Hematopoietic multipotent progenitor cell treated with erythropoietin and hydrocortisone succinate and interleukin-3 and kit ligand, for 6 days (in vitro differentiated cells): ENCODE results near the gene SLC25A51.
"Not testable (repeated sequence)": the region's sequence is repeated elsewhere in the genome, so short reads cannot be mapped to it uniquely, and the experiment has no call there.

ENCODE experiments used
- DNase-seq: peaks from one replicate; pipeline ENCODE4 v3.0.0-alpha.2; 2015

Gene SLC25A51

DNA sequence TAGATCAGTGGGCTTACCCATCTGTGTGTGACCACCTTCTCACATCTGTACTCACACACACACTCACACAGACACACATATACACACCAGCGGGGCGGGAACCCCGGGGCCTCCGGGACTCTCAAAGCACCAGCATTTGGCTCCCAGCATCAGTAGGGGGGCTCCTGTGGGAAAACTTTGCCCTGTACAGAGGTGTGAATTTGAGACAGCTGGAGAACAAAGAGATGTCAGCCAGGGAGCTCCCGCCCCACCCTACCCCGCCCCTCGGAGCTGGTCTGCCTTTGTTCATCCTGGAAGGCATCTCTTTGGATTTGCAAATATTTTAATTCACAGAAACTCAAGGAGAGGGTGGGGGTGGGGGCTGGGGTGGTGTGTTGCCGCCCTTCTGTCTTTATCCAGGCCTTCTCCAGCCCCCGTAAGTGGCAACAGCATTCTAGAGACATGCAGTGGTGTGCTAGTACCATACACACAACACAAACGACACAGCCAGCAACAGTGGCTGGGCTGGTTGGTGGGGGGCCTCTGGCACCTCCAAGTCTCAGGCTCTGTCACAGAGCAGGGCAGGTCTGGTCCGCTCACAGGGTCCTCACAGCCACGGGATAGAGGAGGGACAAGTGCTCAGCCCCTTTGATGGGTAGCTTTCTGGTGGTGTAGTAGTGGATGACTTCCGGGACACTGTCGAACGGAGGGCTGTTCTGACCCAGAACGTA, 15.5 kb upstream of the SLC25A51 start:
- DNase-seq, result no peak

DNA sequence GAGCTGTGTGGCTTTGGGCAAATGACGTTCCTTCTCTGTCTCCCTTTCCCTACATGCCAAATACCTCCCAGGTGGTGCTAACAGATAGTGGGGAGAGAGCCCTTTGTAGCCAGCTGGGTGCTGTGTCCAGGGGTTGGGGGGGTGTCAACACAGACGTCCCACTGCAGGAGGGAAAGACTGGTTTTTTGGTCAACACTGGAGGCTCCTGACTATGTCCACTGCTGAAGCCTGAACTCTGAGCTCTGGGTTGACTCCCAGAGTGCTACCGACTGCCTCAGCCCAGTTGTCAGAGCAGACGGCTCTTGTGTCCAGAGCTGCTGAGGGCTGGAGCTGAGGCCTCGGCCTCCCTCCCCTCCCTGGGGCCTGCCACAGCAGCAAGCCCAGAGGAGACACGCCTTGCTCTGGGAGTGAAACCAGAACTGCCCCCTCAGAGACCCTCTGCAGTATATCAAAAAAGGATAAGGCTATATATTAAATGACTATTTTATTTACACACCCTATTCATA, 14.8 kb upstream of the SLC25A51 start:
- DNase-seq, result no peak

DNA sequence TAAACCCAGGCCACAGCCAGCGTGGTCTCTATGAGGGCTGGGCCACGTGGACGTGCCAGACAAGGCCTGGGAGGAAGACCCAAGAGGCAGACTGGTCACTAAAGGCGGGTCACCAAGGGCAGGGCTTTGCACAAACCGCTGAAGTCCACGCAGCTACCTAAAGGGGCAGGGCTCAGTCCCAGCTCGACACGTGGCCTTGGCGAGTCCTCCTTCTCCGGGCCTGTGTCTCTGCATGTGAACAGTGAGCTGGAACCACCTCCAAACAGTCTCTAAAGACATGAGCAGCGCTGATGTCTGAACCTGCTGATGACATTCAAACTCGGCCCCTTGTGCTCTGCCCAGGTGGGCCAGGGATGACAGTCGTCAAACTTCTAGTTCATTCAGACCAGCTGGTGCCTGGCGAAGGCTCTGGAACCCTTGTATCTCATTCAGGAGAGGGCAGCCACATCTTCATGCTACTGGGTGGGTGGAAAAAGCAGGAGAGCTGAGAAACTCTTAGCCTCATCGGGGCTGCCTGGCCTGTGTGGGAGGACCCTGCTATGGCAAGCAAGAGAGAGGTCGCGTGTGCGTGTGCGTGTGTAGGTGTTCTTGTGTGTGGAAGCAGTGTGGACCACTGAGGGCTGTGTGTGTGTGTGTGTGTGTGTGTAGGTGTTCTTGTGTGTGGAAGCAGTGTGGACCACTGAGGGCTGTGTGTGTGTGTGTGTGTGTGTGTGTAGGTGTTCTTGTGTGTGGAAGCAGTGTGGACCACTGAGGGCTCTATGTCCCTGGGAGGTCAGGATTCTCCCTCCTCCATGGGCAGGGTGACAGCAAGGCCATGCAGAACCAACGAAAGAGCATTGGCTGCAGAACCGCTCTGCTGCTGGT, 14.1 kb upstream of the SLC25A51 start:
- DNase-seq, result no peak

DNA sequence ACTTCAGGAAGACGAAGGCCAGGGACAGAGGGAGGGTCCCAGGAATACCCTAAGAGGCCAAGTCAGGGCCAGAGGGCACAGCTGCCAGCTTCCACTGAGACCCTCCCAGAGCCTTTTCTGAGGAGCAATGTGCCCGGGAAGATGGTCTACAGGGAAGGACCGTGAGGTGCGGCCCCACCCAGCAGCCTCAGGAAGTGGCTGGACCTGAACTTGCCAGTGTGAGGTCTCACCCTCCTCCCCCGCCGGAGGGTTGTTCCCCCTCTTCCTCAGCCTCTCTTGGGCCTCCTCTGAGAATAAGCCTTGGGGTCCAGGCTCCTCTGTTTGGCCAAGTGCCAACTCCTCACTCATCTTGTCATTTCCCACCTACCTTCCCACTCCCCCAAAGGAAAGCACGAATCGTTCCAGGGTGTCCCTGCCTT, 13.4 kb upstream of the SLC25A51 start:
- no peak for DNase-seq

DNA sequence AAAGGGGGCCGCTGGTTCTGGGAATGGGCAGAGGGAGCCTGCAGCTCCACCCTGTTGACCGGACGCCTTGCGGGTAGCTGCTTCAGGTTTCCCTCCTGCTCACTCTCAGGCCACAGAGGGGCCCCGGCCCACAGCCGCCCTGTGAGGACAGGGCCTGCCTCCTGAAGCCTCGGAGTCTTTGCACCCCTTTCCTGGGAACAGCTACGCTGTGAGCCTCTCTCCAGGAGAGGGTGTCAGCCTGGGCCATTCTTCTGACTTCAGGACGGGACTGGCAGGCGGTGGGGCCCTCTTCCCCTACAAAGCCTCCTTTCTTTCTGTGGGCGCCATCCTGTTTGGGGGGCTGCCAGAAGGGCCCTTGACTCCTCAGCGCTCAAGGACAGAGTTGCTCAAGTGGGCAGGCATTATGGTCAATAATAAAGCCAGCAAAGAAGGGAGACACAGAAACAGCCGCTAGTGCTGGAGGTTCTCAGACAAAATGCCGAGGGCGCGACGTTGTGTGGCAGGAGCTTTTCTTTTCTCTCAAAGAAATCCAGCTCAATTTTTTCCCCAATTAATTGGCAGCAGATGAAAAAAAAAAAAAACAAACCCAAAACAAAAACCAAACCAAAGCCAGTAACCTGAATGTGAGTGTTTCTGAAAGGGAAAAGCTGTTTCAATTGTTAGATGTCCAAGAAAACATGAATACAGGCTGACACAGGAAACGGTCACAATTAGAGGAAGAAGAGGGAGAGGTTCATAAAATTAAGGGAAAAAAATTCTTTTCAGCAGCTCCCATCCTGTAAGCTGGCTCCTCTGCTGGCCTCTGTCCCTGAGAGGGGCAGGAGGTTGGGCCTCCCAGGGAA, 12.8 kb upstream of the SLC25A51 start:
- DNase-seq, result no peak

DNA sequence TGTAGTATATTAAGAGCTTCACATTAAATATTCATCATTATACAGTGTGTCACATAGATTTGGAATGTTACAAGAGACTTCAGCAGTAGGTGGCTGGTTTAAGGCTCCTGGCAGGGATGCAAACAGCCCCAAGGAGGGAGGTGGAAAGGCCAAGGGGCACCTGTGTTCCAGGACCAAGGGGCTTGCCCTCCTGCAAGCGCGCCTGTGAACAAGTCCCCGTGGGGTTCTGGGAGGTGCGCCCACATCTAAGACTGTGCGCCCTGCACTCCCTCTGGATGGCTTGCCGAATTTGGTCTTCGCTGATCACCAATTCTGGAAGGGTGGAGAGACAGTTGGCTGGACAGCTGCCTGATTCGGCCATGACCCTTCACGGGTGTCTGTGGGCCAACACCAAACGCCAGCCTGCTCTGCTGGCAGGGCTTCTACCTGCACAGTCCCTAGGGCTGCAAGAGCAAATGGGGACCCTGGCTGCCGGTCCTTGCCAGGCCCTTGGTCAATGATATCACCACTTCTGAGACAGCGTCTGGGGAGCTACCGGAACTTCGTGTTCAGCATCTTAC, 12.1 kb upstream of the SLC25A51 start:
- no peak for DNase-seq

DNA sequence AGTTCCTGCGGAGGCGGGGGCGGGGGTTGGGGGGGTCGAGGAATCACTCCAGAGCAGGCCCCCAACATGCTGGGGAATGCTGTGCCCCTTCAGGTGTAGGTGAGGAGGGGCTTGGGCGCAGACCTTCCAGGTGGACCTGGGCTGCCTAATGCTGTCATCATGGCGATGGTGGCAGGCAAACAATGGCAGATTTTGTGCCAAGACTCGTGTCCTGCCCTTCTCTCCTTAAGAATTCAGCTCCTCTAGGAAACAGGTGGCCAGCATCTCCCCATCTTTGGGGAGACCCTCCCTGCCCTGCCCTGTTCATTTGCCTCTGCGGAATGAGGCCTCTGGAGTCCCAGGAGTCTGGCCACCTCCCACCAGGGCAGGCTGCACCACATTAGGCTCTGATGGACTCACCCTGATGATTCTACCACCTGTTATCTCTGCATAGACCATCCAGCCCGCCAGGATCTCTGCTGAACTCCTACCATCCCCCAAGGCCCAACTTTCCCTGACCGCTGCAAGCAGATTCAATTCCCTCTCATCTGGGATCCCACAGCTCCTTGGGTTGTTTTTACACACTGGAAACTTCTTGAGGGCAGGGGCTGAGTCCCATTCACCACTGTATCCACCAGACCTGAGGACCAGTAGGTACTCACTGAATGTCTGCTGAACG, 10.9 kb upstream of the SLC25A51 start:
- no peak for DNase-seq

DNA sequence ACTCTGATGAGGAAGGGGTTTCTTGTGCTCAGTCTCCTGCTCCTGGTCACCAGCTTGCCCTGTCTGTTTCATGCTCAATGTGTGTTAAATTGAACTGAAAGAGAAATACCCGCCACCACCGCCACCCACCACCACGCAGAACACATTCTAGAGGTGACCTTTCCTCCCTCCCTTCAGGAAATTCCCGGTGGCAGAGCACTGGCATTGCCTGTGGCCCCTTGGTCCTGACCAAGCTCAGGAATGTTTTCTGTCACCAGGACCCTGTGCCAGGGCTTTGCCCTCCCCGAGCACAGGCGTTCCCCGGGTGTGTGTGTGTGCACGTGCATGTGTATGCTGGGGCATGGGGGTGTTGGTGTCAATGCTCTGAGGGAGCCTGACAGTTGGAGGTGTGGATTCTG, 10.2 kb upstream of the SLC25A51 start:
- no peak for DNase-seq

DNA sequence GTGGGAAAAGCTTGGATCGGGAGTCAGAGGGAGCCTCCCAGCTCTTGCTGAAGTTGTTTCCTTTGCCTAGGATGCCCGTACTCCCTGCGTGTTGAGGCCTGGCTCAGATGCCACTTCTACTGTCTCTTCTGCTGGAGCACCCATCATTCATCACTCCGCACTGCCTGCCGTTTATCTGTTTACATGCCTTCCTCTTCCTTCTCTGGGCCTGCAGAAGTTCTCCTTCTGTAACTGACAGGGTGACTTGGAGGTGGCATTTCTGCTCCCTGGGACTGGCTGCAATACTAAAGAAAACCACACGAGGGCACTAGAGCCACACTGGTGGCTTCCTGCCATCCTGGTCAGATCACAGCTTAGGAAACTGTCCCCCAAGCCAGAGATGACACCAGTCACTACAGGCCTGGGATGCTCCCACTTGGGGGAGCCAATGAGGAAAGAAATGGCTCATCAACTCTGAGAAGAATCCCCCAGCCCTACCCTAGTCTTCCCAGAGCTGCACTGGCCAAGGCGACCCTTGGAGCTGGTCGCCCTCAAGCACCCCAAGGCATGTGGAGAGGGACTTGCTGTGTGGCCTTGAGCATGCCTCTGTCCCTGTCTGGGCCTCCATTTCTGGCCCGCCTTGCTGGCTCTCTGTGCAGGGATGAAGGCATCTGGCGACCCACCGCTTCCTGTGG, 9.7 kb upstream of the SLC25A51 start:
- DNase-seq, result peak; percentile 92

DNA sequence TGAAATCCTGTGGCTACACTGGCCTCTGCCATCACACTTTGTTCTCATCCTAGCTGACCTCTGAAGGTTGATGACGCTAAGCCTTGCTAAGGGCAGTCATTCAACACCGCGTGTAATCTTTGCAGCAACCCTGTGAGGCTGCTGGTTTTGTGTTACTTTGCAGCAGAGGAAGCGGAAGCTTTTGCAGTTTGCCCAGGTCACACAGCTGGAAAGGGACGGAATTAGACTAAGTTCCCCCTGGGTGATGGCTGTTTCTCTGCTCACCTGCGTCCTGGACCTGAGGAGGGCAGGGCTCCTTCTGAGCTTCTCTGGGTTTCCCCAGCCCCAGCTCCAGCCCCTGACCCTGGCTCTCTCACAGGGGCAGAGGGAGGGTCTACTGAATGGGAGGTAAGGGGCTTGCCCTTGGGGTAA, 7.3 kb upstream of the SLC25A51 start:
- no peak for DNase-seq

DNA sequence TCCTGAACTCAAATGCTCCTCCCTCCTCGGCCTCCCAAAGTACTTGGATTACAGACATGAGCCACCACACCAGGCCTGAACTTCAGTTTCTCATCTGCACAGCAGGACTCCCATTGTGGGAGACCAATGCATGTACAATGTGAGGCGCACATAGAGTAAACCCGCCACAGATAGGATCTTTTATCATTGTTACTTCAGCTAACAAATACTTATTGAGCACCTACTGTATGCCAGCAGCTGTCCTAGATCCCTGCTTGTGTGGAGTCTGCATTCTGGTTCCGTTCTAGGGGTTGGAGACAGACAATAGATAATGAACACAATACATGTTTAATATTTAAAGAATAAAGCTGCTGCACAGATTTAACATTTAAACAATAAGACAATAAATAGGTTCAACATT, 6.3 kb upstream of the SLC25A51 start:
- DNase-seq, result no peak

DNA sequence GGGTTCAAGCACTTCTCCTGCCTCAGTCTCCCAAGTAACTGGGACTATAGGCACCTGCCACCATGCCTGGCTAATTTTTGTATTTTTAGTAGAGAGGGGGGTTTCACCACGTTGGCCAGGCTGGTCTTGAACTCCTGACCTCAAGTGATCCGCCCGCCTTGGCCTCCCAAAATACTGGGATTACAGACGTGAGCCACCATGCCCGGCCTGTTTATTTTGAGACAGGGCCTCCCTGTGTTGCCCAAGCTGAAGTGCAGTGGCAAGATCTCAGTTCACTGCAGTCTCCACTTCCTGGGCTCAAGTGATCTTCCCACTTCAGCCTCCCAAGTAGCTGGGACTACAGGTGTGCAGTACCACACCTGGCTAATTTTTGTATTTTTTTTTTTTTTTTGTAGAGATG, 5.9 kb upstream of the SLC25A51 start:
- not testable (repeated sequence) for DNase-seq

DNA sequence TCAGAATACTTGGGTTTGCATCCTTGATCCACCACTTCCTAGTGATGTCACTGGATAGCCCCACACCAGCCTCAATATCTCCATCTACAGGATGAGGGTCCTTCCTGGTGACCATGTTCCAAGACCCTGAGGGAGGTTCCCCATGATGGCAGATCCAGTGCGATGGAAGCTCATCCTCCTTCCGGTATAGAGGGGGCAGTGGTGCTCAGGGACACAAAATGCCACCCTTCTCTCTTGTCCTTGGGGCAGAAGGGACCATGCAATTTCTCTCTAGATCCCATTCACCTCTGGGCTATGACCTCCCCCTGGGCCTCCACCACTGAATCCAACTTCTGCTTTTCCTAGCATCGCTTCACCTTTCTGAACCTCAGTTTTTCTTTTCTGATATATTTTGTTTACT, 5.4 kb upstream of the SLC25A51 start:
- no peak for DNase-seq

DNA sequence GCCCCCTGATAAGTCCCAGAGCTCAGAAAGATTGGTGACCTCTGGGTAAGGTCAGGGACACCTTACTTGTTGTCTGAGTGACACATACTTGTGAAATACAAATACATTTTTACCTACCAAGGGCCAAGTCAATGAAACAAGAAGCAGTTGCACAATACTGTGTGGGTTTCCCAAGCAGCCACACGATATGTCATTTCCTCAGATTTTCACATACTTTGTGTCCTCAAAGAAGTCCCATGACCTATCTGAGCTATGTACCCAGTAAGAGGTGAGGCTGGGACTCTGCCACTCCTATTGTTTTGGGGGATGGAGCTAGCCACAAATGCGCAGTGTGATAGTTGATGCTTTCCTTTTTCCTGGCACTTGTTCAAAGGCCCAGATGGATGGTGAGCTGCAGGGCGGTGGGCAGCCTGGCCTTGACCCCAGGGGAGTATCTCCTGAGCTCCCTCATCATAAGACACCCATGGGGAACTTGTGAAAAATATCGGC, 4.8 kb upstream of the SLC25A51 start:
- peak; percentile 67 for DNase-seq

DNA sequence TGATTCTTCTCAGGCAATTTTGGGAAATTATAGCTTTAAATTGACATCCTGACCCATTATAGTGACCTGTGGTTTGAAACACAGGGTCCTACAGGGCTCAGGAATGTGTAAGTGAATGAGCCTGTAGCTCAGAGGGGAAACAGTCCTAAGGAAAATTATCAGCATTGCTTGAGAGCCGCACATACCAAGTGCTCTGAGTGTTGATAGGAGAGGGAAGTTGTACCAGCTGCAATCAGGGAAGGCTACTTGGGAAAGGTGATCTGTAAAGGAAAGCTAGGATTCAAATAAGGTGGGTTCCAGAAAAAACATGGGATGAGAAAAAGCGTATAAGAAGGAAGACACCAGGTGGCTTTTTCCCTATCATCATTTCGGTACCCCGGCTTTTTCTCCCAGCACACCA, 4.4 kb upstream of the SLC25A51 start:
- DNase-seq, result no peak

DNA sequence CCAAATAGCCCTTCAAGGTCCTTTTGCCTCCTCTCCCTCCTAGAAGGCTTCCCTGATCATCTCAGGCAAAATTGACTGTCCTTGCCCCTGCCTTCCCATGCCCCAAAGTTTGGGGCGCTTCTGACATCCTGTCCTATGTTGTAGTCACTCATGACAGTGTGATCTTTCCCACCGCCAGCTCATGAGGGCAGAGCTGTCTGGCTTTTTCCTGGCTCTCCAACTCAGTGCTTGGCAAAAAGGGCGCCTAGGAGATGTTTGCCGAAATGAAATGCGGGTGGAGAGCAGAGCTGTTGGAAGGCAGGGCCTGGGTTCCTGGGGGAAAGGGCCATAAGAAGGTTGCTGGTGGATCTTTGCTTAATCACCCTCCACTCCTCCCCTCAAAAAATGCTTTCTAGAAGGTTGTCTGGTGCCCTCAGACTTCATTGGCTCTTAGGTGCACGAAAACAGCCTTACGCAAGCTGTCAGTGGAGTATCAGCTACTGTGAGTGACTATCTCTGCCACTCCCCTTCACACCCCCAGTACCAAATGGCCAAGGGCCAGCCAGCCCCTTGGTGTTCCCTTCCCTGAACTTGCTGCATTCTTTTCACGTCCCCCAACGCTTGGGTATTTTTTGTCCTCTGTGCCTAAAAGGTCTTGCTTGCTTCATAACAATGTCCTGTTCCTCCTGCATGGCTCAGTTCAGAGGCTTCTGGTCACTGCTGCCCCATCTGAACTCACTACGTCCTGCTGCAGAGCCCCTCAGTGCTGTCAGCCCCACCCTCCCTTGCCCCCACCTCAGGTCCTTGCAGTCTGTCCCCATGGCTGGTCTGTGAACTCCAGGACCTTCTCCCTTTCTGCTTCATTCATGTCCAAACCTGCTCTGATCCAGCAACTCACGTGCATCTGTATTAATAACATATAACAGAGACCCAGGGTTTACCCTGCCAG, 2.6 kb upstream of the SLC25A51 start:
- no peak for DNase-seq

DNA sequence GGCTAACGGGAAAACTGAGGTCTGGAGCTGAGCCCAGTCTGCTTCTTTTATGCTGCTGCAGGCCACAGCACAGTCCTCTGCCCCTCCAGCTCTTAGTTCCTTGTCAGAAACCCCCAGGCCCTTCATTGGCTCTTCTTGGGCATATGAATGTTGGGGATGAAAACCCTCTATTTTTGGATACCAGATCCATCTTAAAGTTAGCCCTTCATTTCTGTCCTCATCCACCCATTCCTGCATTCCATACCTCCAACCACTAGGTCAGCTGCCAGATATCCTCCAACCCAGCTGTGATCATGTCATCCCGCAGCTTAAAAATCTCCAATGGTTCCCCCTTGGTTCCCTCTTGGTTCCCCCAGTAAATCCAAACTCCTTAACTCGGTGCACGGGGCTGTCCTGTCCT, 1.8 kb upstream of the SLC25A51 start:
- no peak for DNase-seq

DNA sequence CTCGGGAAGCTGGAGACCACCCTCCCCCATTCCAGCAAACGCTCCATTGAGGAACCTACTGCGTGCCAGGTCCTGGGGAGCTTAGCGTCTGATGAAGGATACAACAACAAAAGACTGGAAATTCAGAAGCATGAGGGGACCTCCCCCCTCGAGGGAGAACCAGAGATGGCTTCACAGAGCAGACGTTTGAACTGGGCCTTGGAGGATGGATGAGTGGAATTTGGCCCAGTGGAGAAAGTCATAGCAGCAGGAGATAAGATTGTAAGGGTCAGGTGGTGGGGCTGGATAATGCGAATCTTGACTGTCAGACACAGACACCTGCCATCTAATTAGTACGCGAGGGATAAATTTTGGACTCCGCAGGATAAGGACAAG, 1.2 kb upstream of the SLC25A51 start:
- peak; percentile 35 for DNase-seq

DNA sequence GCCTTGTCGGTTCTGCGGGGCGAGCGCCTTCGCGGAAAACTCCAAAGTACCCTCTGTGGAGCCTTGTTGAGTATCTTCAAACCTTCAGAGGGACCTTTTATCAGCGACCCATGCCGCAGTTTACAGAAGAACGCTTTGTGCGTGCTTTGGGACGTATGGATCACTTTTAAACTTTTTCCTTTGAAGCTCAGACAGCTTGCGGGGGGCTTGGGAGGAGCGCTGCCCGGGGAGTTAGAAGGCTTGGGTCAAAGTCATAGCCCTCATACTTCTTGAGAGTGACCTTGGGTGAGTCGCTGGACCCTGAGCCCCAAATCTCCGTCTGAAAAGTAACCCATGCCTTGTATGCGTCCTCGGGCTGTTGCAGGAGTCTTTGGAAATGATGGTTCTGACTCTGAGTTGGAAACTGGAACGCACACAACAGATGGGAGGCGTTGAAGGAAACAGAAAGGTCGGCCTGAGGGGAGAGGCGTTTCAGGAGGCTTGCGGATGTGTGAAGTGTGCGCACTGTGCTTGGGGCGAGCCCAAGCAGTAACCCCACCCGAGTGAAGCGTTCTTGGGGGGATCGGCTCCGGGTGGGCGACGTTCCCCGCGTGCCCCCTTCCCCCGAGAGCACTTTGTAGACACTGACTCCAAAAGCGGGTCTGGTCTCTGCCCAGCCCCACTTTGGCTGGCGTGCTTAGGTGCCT, 661 bp upstream of the SLC25A51 start:
- DNase-seq, result peak; percentile 52
